Lower lobe of right lung (tissue), 2 donors: ENCODE measurements around the gene TMA7. TPM values are rescaled to one million over a fixed set of nuclear protein-coding genes. Genes with fewer than 3 reads are reported as not detected.

Source experiments
- ATAC-seq, 2 donors: fragments of 200-7000 bp; cut with Tn5 transposase; one replicate each; pipeline ENCODE4 v1.9.1; 2020 to 2022; ENCODE audit warnings: mild to moderate bottlenecking in 2 of 2, moderate library complexity in 2 of 2
- DNase-seq: peaks from one replicate; pipeline ENCODE4 v3.0.0-alpha.2; 2020
- H3K27ac ChIP-seq: fragments of 200-600 bp; one replicate; pipeline ENCODE4 v1.8.0; 2022
- H3K27me3 ChIP-seq: fragments of 200-600 bp; one replicate; pipeline ENCODE4 v1.8.0; 2022; ENCODE audit warnings: low read depth
- H3K36me3 ChIP-seq: fragments of 200-600 bp; one replicate; pipeline ENCODE4 v1.8.0; 2022; ENCODE audit warnings: mild to moderate bottlenecking
- H3K4me1 ChIP-seq: fragments of 200-600 bp; one replicate; pipeline ENCODE4 v1.8.0; 2022
- H3K4me3 ChIP-seq: fragments of 200-600 bp; one replicate; pipeline ENCODE4 v1.8.0; 2022; ENCODE audit warnings: mild to moderate bottlenecking
- H3K9me3 ChIP-seq: fragments of 200-600 bp; one replicate; pipeline ENCODE4 v1.8.0; 2022
- intact Hi-C: fragments of 100-400 bp; cut with DNase I; formaldehyde crosslinking; loops from one replicate; pipeline ENCODE4 v1.11.0; 2022
- total RNA-seq: library from RNA; stranded (reverse); fragmentation: NEBNext Ultra II Directional; extraction: Animal tissue kit (Norgen Biotek cat#: 25700); gene quantifications from one replicate; pipeline ENCODE4 v1.2.1, GENCODE V29; 2021
- TF ChIP-seq, protein P1 (sequence below): fragments of 200-600 bp; IDR thresholded peaks from one replicate; pipeline ENCODE4 v1.8.0; 2022; ENCODE audit warnings: antibody characterized with exemption, mild to moderate bottlenecking
- donor health status: DM: no; HTN: yes; CAD: no; lungs with severe emphysema.

Gene TMA7
- total RNA-seq, 1 donor from 2014 or later: 153 TPM

DNA sequence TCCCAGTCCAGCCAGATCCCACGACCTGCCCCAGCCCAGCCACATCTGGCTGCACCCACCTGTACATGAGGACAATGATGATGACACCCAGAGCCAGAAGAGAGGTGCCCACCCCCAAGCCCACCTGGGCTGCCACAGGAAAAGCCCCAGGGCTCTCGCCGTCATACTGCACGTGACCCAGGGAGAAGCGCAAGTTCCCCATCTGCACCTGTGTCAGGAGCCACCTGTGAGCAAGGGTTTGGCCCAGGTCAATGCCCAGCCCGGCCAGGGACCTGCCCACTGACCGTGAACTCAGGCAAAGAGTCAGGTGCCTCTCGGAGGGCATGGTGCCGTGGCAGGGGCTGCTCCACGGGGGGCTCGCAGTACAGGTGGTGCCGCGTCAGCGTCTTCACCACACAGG, 26.4 kb upstream of the TMA7 start:
- TF ChIP-seq, protein P1, sequence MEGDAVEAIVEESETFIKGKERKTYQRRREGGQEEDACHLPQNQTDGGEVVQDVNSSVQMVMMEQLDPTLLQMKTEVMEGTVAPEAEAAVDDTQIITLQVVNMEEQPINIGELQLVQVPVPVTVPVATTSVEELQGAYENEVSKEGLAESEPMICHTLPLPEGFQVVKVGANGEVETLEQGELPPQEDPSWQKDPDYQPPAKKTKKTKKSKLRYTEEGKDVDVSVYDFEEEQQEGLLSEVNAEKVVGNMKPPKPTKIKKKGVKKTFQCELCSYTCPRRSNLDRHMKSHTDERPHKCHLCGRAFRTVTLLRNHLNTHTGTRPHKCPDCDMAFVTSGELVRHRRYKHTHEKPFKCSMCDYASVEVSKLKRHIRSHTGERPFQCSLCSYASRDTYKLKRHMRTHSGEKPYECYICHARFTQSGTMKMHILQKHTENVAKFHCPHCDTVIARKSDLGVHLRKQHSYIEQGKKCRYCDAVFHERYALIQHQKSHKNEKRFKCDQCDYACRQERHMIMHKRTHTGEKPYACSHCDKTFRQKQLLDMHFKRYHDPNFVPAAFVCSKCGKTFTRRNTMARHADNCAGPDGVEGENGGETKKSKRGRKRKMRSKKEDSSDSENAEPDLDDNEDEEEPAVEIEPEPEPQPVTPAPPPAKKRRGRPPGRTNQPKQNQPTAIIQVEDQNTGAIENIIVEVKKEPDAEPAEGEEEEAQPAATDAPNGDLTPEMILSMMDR: no peak
- H3K36me3 ChIP-seq: peaks cover 99% of the 10 kb centered on the region
- H3K27ac ChIP-seq: no peak overlapping the region
- no peaks in the 10 kb centered on the region for H3K9me3 ChIP-seq
- H3K4me3 ChIP-seq: no peak overlapping the region
- intact Hi-C loops: no loop called here
- ATAC-seq: no peak
- H3K4me1 ChIP-seq: no peaks in the 10 kb centered on the region
- no peaks in the 10 kb centered on the region for H3K27me3 ChIP-seq
- peak; percentile 40 for DNase-seq

DNA sequence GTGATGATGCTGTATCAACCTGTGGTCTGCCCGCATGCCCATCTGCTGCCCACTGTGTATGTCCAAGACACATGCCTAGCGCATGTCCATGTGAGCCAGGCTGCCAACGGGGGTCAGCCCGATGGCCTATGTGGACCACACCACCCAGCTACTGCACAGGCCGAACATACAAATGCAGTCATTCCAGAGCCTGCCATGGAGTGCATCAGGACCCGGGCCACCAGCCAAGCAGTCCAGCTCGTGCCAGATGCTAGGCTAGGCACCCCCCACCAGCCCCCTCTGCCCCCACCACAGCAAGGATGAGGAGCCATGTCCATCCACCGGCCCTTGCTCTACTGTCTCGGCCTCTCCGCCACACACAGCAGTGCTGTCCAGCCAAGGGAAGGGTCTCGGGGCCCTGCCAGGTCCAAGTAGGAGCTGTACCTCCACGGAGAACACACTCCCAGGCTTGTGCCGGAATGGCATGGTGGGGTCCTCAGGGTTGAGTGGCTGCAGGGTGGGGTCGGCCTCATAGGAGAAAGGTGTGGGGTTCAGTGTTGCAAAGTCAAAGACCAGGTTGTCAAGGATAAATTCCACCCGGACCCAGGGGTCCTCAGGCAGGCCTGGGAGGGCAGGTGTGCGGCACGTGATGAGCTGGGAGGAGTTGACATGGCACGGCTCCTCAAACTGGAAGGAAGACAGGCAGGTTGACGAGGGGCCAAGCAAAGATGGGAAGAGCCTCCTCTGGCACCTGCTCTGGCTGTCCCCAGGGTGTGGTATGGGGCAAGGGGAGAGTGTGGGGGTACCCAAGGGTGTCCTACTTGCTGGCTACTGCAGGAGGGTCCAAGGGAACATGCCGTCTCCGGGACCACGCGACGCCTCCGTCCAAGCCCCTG, 25.4 kb upstream of the TMA7 start:
- intact Hi-C loops: no loop called here
- ATAC-seq (no peak), DNase-seq (peak; percentile 35)
- Histone ChIP-seq H3K27me3 (no peaks in the 10 kb centered on the region), H3K4me1 (no peaks in the 10 kb centered on the region), H3K36me3 (peaks cover 97% of the 10 kb centered on the region), H3K9me3 (no peaks in the 10 kb centered on the region), H3K4me3 (no peak overlapping the region), H3K27ac (no peak overlapping the region)
- TF ChIP-seq, protein P1: no peak

DNA sequence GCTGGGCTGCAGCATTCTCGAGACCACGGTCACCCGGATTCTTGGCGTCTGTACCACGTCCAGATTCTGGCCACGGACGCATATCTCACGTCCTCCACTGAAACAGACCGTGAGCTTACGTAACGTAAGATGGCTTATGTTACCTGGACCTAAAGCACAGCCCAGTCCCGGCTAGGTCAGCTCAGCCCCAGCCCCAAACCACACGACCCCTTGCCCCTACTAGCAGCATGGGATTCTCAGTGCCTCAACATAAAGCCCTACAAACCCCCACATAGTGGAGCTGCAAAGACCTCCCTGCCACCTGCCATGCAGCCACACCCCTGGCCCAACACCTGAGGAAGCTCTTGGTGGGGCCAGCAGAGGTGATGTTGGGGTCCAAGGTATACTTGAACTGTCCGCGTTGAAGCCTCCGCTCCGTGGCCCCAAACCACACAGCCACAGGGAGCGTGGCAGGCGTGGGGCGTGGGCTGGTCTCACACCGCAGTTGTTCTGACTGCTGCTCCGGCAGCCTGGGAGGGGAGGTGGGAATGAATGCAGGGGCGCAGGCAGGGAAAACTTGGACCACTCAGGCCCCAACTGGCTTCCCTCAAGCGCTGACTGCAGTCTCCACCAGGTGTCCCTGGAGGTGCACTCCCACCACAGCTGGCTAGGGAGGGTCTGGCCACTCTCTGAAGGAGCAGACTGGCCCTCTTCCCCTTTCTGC, 24.7 kb upstream of the TMA7 start:
- DNase-seq (peak; percentile 23), ATAC-seq (no peak)
- Histone ChIP-seq H3K4me1 (no peaks in the 10 kb centered on the region), H3K27ac (no peak overlapping the region), H3K9me3 (no peaks in the 10 kb centered on the region), H3K27me3 (no peaks in the 10 kb centered on the region), H3K4me3 (no peak overlapping the region), H3K36me3 (peaks cover 89% of the 10 kb centered on the region)
- intact Hi-C loops: no loop called here
- TF ChIP-seq, protein P1: no peak

DNA sequence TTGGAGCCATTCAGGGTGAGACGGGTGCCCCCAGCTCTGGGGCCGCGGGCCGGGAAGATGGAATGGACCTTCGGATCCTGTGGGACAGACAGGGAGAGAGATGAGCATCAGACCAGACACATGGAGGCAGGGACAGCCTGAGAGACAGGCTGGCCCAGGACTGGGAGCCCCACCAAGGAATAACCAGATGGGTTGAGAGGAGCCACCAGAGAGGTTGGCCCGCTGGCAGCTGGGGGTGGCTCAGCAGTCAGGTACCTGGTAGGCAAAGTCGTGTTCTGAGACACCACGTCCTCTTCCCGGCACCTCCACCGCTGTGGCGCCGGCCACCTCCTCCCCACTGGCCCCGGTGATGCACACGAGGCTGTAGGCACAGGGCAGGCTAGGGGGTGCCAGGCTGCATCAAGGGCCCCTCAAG, 24.0 kb upstream of the TMA7 start:
- TF ChIP-seq, protein P1: no peak
- Histone ChIP-seq H3K27me3 (no peaks in the 10 kb centered on the region), H3K27ac (no peak overlapping the region), H3K36me3 (peaks cover 87% of the 10 kb centered on the region), H3K4me3 (no peak overlapping the region), H3K9me3 (no peaks in the 10 kb centered on the region), H3K4me1 (no peaks in the 10 kb centered on the region)
- ATAC-seq (no peak), DNase-seq (no peak)
- intact Hi-C loops: no loop called here

DNA sequence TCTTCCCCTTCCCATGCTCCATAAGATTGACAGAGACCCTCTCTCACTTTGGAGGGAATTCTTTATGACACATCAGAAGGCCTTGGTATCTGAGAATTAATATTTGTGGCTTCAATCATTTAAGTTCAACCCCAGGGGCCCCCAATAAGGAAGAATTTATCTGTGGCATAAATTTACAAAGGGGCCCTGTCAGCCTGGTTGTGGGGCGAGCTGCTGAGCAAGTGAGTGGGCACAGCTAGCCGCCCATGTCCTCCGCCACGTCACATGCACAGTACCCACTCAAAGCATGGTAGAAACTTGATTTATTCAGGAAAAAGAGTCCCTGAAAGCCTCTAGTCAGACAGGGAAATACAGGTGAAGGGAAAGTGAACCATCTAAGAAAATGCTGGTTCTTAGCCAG, 23.5 kb upstream of the TMA7 start:
- no peak for ATAC-seq
- Histone ChIP-seq H3K36me3 (peaks cover 87% of the 10 kb centered on the region), H3K27ac (no peak overlapping the region), H3K4me1 (no peaks in the 10 kb centered on the region), H3K4me3 (no peak overlapping the region), H3K27me3 (no peaks in the 10 kb centered on the region), H3K9me3 (no peaks in the 10 kb centered on the region)
- DNase-seq: no peak
- TF ChIP-seq, protein P1: no peak
- intact Hi-C loops: no loop called here
